K562 (cell line): Measurements from ENCODE around the gene C8A.

Source experiments
- ATF2 ChIP-seq: sonication (generic); formaldehyde crosslinking; IDR thresholded peaks from 2 replicates; pipeline ENCODE4 v1.8.1; 2022; ENCODE audit warnings: missing genetic modification reagents
- CTCF ChIP-seq, 3 experiments: IDR thresholded peaks in 2 of 3; conservative IDR thresholded peaks in 1 of 3; 2 replicates each; pipeline ENCODE4 v1.5.1; 2011 to 2012; ENCODE audit warnings: low read length in 3 of 3, mild to moderate bottlenecking in 3 of 3, control low read depth in 2 of 3, improper control_type of control experiment in 1 of 3, inconsistent platforms in 1 of 3, low read depth in 1 of 3, mixed read lengths in 1 of 3, moderate library complexity in 1 of 3; ENCODE audit not compliant: insufficient read depth in 2 of 3
- MAX ChIP-seq: sonication (generic); formaldehyde crosslinking; IDR thresholded peaks from 2 replicates; pipeline ENCODE4 v1.9.0; 2022; ENCODE audit warnings: mild to moderate bottlenecking, missing genetic modification reagents
- MEF2D ChIP-seq: conservative IDR thresholded peaks from 2 replicates; pipeline ENCODE4 v1.6.1; 2016; ENCODE audit warnings: low read depth, missing genetic modification characterization, missing compliant biosample characterization
- MXI1 ChIP-seq: IDR thresholded peaks from 2 replicates; pipeline ENCODE4 v1.6.1; 2011; ENCODE audit warnings: low read depth, mild to moderate bottlenecking, improper control_type of control experiment, low read length
- POLR2AphosphoS5 ChIP-seq: IDR thresholded peaks from 2 replicates; pipeline ENCODE4 v1.6.1; 2011; ENCODE audit warnings: mild to moderate bottlenecking, low read depth, low read length, moderate library complexity; ENCODE audit not compliant: control insufficient read depth, insufficient read depth
- RREB1 ChIP-seq: fragments of 250-450 bp; sonication (Bioruptor Pico); IDR thresholded peaks from 2 replicates; pipeline ENCODE4 v1.4.0; 2020
- YY1 ChIP-seq, 3 experiments: IDR thresholded peaks; 2 replicates each; pipeline ENCODE4 v1.6.1; 2011; ENCODE audit warnings: low read length in 2 of 3, mild to moderate bottlenecking in 2 of 3, moderate library complexity in 2 of 3, borderline replicate concordance in 1 of 3, control low read depth in 1 of 3, low read depth in 1 of 3; ENCODE audit not compliant: insufficient read depth in 3 of 3, insufficient replicate concordance in 2 of 3, control insufficient read depth in 1 of 3, insufficient read length in 1 of 3; ENCODE audit errors: extremely low read depth in 1 of 3
- ZNF174 ChIP-seq: fragments of 250-450 bp; sonication (Bioruptor Pico); IDR thresholded peaks from 2 replicates; pipeline ENCODE4 v1.4.0; 2020; ENCODE audit warnings: mild to moderate bottlenecking
- ZNF589 ChIP-seq: fragments of 200-800 bp; sonication (Bioruptor generic); IDR thresholded peaks from 2 replicates; pipeline ENCODE4 v1.6.1; 2016; ENCODE audit warnings: low read depth, missing genetic modification characterization, missing compliant biosample characterization
- ZNF778 ChIP-seq: fragments of 450-650 bp; formaldehyde crosslinking; IDR thresholded peaks from 2 replicates; pipeline ENCODE4 v1.4.0; 2020; ENCODE audit warnings: mild to moderate bottlenecking, moderate library complexity
- TF ChIP-seq, protein P1 (sequence below), 3 experiments: fragments of 200-800 bp in 1 of 3; fragments of 250-450 bp in 1 of 3; fragments of 450-650 bp in 1 of 3; sonication (Bioruptor Pico) in 1 of 3; sonication (Bioruptor generic) in 1 of 3; formaldehyde crosslinking in 1 of 3; IDR thresholded peaks; 2 replicates each; pipeline versions ENCODE4 v1.6.1 to v1.8.0; 2016 to 2022; ENCODE audit warnings: mild to moderate bottlenecking in 2 of 3, missing genetic modification characterization in 2 of 3, missing compliant biosample characterization in 1 of 3, moderate library complexity in 1 of 3

- no peak for TF ChIP-seq POLR2AphosphoS5
- TF ChIP-seq RREB1: no peak
- TF ChIP-seq ATF2 (CRISPR knock-in tag): no peak
- TF ChIP-seq ZNF174 (CRISPR knock-in tag): no peak
- TF ChIP-seq MEF2D (tag): no peak
- no peak for TF ChIP-seq MXI1
- no peak for TF ChIP-seq MAX (CRISPR knock-in tag)
- no peak for TF ChIP-seq YY1 (IDR thresholded peaks at IDR 0.05; ENCODE audit: borderline replicate concordance in 1 of 3, control insufficient read depth in 1 of 3, extremely low read depth in 1 of 3, insufficient read depth in 3 of 3, insufficient read length in 1 of 3, insufficient replicate concordance in 2 of 3, low read depth in 1 of 3, low read length in 2 of 3)
- TF ChIP-seq CTCF (IDR thresholded peaks at IDR 0.05 in 2 of 3, conservative IDR thresholded peaks at IDR 0.05 in 1 of 3; ENCODE audit: insufficient read depth in 2 of 3, low read depth in 1 of 3, low read length in 3 of 3): no peak
- TF ChIP-seq, protein P1, sequence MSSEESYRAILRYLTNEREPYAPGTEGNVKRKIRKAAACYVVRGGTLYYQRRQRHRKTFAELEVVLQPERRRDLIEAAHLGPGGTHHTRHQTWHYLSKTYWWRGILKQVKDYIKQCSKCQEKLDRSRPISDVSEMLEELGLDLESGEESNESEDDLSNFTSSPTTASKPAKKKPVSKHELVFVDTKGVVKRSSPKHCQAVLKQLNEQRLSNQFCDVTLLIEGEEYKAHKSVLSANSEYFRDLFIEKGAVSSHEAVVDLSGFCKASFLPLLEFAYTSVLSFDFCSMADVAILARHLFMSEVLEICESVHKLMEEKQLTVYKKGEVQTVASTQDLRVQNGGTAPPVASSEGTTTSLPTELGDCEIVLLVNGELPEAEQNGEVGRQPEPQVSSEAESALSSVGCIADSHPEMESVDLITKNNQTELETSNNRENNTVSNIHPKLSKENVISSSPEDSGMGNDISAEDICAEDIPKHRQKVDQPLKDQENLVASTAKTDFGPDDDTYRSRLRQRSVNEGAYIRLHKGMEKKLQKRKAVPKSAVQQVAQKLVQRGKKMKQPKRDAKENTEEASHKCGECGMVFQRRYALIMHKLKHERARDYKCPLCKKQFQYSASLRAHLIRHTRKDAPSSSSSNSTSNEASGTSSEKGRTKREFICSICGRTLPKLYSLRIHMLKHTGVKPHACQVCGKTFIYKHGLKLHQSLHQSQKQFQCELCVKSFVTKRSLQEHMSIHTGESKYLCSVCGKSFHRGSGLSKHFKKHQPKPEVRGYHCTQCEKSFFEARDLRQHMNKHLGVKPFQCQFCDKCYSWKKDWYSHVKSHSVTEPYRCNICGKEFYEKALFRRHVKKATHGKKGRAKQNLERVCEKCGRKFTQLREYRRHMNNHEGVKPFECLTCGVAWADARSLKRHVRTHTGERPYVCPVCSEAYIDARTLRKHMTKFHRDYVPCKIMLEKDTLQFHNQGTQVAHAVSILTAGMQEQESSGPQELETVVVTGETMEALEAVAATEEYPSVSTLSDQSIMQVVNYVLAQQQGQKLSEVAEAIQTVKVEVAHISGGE (CRISPR knock-in tag; IDR thresholded peaks at IDR 0.05): no peak
- no peak for TF ChIP-seq ZNF778 (CRISPR knock-in tag)
- TF ChIP-seq ZNF589 (CRISPR knock-in tag): no peak
Observed at GRCh38 chr1:56837244-56837939, 17.2 kb upstream of the C8A start.
